HG02852 (cell line): ENCODE measurements around the gene TIMP4.

Source experiments
- ATAC-seq: cut with Tn5 transposase; IDR thresholded peaks from one replicate; pipeline ENCODE4 v1.9.1; 2021; ENCODE audit warnings: mild to moderate bottlenecking, moderate library complexity; ENCODE audit not compliant: unreplicated experiment

Gene TIMP4

DNA sequence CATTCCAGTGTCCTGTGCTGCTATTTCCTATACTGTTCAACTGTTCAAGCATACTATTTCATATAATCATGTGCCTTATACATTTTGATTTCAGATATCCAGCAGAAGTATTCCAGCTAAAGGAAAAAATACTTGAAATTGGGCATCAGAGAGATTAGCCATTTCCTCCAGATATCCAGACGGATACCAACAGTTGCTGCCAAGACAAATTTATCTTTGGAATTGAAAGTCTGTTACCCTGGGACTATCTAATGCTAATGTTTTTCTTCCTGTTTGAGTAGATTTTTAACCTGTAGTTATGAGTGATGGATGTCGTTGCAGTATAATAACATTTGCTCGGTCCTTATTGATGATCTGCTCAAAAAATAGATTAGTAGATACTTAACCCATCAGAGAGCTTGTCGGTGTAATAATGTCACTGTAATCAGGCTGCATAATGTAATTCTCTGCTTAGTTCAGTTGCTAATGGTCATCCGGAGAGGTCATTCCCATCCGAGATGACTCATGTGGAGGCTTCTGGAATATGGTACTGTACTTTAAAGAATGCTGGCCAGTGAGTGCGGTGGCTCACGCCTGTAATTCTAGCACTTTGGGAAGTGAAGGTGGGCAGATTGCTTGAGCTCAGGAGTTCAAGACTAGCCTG lies 51.5 kb downstream of the TIMP4 start:
- no peak for ATAC-seq
